GM12873 (cell line): Measurements from ENCODE around the gene CEP104.

Experiments used
- TF ChIP-seq, protein P1 (sequence below): IDR thresholded peaks from 2 replicates; pipeline ENCODE4 v1.5.1; 2012; ENCODE audit warnings: low read depth, mild to moderate bottlenecking, moderate library complexity, low read length, control low read depth; ENCODE audit not compliant: insufficient read depth; ENCODE audit errors: missing control alignments

CEP104 gene

DNA sequence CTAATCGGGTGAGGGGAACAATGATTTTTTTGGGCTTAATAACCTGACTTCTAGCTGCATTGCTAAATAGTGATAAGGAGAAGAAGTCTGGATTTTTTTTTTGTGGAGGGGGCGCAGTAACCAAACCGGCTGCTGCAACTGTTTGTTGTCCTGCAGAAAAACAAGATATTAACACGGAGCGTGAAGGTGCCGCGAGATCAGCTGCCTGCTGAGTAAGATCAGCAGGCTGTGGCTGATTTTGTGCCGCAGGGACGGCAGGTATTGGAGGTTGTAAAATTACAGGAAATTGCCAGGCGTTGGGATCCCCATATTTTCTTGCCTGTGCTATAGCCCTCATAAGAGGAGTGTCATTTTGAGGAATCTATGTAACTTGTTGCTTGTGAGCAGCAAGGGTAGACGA is 52.0 kb downstream of the CEP104 start:
- TF ChIP-seq, protein P1, sequence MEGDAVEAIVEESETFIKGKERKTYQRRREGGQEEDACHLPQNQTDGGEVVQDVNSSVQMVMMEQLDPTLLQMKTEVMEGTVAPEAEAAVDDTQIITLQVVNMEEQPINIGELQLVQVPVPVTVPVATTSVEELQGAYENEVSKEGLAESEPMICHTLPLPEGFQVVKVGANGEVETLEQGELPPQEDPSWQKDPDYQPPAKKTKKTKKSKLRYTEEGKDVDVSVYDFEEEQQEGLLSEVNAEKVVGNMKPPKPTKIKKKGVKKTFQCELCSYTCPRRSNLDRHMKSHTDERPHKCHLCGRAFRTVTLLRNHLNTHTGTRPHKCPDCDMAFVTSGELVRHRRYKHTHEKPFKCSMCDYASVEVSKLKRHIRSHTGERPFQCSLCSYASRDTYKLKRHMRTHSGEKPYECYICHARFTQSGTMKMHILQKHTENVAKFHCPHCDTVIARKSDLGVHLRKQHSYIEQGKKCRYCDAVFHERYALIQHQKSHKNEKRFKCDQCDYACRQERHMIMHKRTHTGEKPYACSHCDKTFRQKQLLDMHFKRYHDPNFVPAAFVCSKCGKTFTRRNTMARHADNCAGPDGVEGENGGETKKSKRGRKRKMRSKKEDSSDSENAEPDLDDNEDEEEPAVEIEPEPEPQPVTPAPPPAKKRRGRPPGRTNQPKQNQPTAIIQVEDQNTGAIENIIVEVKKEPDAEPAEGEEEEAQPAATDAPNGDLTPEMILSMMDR: no peak

DNA sequence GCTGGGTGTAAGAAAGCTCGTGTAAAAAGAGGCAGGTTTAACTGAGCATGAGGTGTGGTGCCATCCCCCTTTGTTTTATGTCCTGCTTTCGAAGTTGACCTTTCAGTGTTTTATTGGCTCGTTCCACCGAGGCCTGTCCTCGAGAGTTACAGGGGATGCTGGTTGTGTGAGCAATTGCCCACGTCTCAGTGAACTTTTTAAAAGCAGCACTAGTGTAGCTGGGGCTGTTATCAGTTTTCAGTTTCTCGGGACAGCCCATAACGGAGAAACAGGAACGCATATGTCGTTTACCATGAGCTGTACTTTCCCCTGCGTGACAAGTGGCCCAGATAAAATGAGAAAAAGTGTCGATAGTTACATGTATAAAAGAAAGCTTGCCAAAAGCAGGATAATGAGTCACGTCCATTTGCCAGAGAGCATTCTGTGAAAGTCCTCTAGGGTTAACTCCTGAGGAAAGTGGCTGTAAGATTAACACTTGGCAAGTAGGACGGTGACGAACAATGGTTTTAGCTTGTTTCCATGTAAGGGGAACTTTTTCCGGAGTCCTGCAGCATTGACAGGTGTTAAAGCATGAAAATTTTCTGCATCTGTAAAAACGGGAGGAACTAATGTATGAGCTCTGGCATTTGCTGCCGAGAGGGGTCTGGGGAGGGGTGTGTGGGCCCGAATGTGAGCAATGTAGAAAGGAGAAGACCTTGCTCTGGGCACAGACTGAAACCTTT is 52.9 kb downstream of the CEP104 start:
- TF ChIP-seq, protein P1: no peak

DNA sequence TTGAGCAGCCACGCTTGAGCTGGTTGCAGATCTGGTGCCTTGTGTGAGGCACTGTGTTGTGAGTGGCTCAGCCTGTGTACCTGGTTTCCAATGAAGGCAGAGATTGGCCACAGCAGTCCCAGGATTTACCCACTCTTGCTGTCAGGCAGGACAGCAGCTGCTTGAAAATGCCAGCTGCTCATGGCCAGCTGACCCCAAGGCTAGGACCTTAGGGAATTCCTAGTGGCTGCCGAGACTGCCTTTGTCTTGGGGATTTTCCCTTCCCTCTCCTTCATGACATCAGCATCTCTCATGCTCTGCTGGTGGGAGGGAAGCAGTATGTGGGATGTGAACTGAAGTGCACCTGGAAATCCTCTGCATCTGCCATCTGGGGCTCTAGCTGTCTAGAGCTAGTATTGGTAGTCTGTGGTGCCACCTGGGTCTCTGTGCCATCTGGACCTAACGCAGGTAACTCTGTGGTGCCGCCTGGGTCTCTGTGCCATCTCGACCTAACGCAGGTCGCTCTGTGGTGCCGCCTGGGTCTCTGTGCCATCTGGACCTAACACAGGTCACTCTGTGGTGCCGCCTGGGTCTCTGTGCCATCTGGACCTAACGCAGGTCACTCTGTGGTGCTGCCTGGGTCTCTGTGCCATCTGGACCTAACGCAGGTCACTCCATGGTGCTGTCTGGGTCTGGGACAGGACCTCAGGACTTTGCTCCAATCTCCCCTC is 56.9 kb downstream of the CEP104 start:
- TF ChIP-seq, protein P1: no peak

DNA sequence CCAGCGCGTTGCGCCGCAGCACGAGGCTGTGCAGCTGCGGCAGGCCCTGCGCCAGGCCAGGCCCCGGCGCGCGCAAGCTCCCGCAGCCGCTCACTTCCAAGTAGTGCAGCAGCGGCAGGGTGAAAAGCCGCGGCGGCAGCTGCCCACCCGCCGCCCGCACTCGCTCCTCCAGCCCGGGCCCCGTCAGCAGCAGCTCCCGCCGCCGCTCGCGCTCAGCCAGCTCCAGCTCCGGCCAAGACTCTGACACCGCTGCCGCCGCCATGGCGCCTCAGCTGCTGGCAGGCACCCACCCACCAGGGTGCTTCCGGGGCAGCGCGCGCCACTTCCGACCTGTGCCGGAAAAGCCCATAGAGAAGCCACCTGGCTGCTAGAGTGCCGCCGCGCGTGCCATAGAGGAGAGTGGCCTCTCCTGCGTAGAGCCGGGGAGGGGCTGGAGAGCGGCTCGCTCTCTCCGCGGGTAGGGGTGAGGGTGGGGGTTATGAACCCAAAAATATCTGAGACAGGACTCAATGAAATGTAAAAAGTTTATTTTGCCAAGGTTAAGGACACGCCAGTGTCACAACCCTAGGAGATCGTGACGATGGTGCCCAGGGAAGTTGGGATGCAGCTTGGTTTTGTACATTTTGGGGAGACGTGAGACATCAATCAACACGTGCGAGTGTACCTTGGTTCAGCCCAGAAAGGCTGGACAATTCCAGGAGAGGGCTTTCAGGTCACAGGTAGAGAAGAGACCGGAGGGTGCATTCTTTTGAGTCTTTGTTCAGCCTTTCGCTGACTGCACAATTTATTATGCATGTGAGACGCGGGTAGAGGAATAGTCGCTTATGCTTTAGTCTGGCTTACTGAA is 60.6 kb downstream of the CEP104 start, which contains the start of gene LRRC47:
TSS of gene LRRC47 (minus strand) at position 284 of the 847 bp plus-strand sequence. CDS start at position 262, 22 bp downstream.
- TF ChIP-seq, protein P1: no peak

DNA sequence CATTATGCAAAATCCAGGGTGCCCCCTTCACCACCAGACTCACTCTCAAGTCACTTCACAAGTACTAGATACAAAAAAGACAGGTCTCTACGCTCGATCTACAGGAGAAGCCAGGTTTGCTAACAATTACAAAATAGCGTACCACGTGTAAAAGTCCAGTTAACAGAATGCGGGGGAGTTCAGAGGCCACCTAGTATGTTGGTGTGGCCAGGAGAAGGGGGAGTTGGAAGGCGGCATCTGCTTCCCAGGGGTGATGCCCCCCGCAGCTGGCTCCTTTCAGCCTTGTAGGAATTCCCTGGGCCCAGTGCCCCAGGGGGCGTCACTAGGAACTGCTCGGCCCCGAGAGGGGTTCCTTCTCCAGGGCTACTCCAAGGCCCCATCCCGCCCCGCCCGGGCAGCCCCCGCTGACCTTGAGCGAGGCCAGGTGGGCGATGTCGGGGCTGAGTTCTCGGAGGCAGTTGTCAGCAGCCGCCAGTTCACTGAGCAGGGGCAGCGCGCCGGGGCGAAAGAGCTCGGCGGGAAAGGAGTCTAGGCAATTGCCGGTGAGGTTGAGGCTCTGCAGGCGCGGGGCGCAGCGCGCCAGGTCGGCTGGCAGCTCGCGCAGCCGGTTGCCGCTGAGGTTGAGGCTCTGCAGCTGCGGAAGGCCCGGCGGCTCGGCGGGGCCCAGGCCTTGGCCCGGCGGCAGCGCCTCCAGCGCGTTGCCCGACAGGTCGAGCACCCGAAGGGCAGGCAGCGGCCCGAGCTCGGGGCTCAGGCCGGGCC is 61.4 kb downstream of the CEP104 start:
- TF ChIP-seq, protein P1: no peak

DNA sequence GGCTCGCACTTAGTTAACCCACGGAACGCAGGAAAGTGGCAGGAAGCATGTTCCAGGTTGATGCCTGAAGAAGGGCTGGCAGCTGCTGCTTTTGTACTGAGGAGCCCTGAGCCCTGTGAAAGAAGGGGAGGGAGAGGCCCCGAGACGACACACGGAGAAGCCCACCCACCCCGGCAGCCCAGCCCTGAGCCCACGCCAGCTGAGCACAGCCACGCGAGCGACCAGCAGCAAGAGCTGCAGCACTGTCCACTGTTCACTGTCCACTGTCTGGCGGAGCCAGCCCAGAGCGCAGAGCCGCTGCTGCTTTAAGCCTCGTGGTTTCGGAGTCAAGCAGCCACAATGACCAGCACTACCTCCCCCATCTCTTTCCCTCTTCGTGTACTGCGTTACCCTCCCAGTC is 66.1 kb downstream of the CEP104 start:
- TF ChIP-seq, protein P1: no peak

DNA sequence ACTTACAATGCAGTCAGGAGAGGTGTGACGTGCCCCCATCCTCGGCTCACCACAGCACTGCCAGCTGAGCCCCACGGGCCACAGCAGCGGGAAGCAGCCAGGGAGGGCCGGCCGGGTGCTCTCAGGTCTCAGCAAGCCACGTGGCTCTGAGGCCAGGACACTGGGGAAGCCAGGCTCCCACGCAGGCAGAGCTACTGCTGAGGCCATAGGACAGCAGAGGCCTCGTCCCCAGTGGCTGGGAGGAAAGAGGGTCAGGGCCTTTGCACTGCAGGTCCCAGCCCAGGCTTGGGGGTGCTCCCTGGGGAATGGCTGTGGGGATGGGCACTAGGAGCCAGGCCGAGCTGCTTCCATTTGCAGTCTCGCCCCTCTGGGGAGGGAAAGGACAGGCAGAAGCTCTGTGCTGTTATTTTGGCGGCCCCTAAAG is 66.5 kb downstream of the CEP104 start:
- TF ChIP-seq, protein P1: no peak
